HUES64 (cell line): ENCODE measurements around the gene PEPD.

Experiments used
- H3K27ac ChIP-seq: 2 replicates; pipeline ENCODE4 v1.7.0; 2013; ENCODE audit warnings: low read depth, low read length, inconsistent platforms
- H3K27me3 ChIP-seq: 2 replicates; pipeline ENCODE4 v1.6.1; 2013; ENCODE audit warnings: mild to moderate bottlenecking, low read length; ENCODE audit not compliant: insufficient read depth
- H3K36me3 ChIP-seq: 2 replicates; pipeline ENCODE4 v1.6.1; 2013; ENCODE audit warnings: mild to moderate bottlenecking, low read length; ENCODE audit not compliant: insufficient read depth
- H3K4me1 ChIP-seq: 2 replicates; pipeline ENCODE4 v1.6.1; 2013; ENCODE audit warnings: mild to moderate bottlenecking, low read length, moderate library complexity; ENCODE audit not compliant: insufficient read depth
- H3K4me3 ChIP-seq: 2 replicates; pipeline ENCODE4 v1.5.1; 2013; ENCODE audit warnings: mild to moderate bottlenecking, low read length, moderate library complexity
- H3K9ac ChIP-seq: 2 replicates; pipeline ENCODE4 v1.6.1; 2013; ENCODE audit warnings: mild to moderate bottlenecking, low read depth, low read length
- H3K9me3 ChIP-seq: 2 replicates; pipeline ENCODE4 v1.6.1; 2013; ENCODE audit warnings: low read depth, low read length; ENCODE audit not compliant: insufficient read depth
- WGBS: fragments of 150-250, 120-280 bp; methylation state at CpG from one replicate; pipeline ENCODE4 v1.1.7; 2013; ENCODE audit warnings: missing lambda C conversion rate; 5-methylcytosine and 5-hydroxymethylcytosine counted together

The PEPD gene

DNA sequence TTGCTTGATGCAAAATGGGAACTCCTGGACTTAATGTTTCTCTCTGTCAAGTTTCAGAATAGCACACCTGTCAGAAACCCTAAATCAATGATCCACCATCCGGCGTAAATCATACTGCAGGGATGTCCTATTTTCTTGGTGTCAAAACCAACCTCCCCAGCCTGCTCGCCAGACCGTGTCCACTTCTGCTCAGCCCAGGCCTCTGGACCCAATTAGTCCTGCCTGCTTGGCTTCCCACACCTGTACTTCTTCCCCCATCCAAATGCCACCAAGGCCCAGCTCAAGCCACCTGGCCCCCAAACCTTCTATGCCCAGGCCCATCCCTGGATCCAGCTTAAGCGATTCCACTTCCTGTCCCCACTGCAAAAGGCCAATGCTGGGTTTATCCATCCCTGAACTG, 25.1 kb upstream of the PEPD start:
- Histone ChIP-seq H3K27ac (no peak overlapping the region), H3K9ac (no peak overlapping the region), H3K4me3 (no peak overlapping the region), H3K4me1 (no peaks in the 10 kb centered on the region), H3K36me3 (no peaks in the 10 kb centered on the region), H3K27me3 (no peaks in the 10 kb centered on the region), H3K9me3 (no peaks in the 10 kb centered on the region)
- WGBS, result 94% methylated on average over 5 of the region's 5 CpGs

DNA sequence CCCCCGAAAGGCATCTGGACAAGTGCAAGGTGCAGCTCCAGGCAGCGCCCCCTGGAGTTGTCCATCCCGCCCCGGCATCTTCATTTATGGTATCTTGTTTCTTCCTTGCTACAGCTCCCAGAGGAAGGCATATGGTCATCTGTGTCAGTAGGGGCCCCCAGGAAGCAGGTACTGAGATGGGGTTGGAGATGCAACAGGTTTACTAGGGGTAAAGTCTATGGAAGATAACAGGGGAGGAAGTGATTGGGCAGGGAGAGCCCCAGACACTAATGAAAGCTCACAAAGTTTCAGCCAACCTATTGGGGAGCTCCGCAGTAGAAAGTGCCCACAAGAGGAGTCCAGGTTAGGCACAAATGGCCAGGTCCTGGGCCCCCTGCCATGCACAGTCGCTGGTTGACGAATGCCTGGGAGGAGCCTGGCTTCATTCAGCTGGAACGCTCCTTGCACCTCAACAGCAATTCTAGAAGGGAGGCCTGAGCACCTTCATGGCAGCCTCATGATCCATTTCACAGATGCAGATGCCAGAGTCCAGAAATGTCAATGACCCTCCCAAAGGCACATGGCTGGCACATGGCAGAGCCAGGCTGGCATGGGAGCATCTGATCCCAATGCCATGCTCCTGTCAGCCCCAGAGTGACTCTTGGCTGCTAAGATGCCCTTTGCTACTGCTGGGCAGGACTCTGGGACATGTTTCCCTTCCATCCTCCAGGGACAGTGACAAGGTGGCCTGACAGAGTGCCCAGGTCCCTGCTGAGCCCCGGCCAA, 23.8 kb upstream of the PEPD start:
- 86% methylated on average over 9 of the region's 9 CpGs for WGBS
- Histone ChIP-seq H3K36me3 (no peaks in the 10 kb centered on the region), H3K27me3 (peaks cover 2% of the 10 kb centered on the region; the same call in 1 of the 2 replicates), H3K9me3 (no peaks in the 10 kb centered on the region), H3K9ac (no peak overlapping the region), H3K4me3 (no peak overlapping the region), H3K27ac (no peak overlapping the region), H3K4me1 (no peaks in the 10 kb centered on the region)

DNA sequence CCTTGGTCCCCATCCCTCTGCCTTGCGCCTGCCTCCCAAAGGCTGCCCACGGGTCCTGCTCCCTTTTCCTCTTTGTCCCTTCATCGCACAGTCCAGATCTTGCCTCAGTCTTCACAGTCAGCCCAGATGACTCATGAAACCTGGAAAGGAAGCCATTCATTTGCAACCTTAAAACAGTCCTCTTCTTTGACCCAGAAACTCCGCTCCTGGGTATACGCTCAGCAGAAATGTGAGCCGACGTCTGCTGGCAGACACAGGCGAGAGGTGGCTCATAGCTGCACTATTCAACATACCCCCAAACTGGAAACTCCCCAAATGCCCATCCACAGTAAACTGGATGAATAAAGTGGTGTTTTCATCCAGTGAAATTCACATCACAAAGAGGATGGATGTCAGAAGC, 13.6 kb upstream of the PEPD start:
- H3K36me3 ChIP-seq, result no peaks in the 10 kb centered on the region
- H3K9ac ChIP-seq, result no peak overlapping the region
- H3K9me3 ChIP-seq, result no peaks in the 10 kb centered on the region
- 60% methylated on average over 8 of the region's 8 CpGs for WGBS
- H3K4me3 ChIP-seq, result no peak overlapping the region
- peaks cover 12% of the 10 kb centered on the region for H3K4me1 ChIP-seq
- no peak overlapping the region for H3K27ac ChIP-seq
- no peaks in the 10 kb centered on the region; the same call in 1 of the 2 replicates for H3K27me3 ChIP-seq

DNA sequence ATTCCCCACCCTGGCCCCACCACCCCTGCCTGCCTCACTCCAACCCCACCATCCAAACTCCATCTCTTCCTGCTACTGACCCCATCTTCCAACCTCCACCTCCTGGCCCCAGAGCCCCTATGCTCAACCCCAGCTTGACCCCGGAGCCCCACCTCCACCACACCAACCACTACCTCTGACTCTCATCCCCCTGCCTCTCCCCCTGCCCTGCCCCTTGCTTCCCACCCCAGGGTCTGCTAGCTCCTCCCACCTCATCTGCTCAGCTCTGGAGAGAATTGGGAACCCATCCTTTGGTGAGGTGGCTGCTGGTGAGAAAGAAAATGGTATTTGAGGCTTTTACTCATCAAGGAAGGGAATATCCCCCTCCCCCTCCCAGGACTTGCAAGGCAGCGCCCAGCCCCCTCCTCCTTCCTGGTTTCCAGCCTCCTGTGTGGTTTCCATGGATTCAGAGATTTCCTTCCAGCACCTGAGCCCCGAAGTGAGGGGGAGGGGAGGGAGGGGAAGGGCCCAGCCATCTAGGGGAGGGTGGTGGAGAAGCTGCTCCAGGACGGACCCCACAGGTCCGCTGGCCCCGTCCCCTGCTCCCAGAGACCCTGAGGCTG, 11.4 kb upstream of the PEPD start:
- peaks cover 17% of the 10 kb centered on the region for H3K4me1 ChIP-seq
- H3K9me3 ChIP-seq, result no peaks in the 10 kb centered on the region
- no peaks in the 10 kb centered on the region for H3K27me3 ChIP-seq
- no peak overlapping the region for H3K4me3 ChIP-seq
- H3K36me3 ChIP-seq, result no peaks in the 10 kb centered on the region
- H3K27ac ChIP-seq, result no peak overlapping the region
- no peak overlapping the region for H3K9ac ChIP-seq
- 50% methylated on average over 5 of the region's 6 CpGs for WGBS

DNA sequence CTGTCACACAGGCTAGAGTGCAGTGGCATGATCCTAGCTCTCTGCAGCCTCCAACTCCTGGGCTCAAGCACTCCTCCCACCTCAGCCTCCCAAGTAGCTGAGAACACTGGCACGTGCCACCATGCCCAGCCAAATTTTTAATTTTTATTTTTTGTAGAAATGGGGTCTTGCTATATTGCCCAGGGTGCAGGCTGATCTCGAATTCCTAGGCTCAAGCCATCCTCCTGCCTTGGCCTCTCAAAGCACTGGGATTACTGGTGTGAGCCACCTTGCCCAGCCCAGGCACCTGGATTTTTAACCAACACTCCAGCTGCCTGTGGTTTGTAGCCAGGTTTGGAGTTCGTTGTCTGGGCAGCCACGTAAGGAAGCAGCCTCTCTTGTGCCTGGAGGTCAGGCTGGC, 9.3 kb upstream of the PEPD start:
- Histone ChIP-seq H3K9ac (no peak overlapping the region), H3K36me3 (no peaks in the 10 kb centered on the region), H3K27ac (no peak overlapping the region), H3K27me3 (peaks cover 2% of the 10 kb centered on the region; the same call in 1 of the 2 replicates), H3K9me3 (no peaks in the 10 kb centered on the region), H3K4me1 (peaks cover 17% of the 10 kb centered on the region), H3K4me3 (no peak overlapping the region)
- 97% methylated on average over 4 of the region's 4 CpGs for WGBS

DNA sequence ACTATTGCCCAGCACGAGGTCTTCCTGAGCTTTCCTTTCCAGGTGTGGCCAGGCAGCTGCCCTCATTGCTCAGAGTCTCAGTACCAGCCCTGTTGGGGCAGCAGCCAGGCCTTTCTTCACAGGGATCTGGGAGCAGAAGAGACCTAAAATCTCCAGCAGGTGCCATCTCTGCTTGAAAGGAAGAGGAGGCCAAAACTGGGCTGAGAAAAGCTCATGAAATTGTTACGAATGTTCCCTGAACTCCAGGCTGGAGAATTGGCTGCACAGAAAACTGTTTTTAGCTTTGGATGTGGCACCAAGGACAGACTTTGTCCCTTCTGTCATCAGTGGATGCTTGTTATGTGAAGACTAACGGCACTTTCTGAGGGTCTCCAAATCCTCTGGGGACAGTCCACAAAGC, 8.7 kb upstream of the PEPD start:
- Histone ChIP-seq H3K9me3 (no peaks in the 10 kb centered on the region), H3K4me3 (no peak overlapping the region), H3K36me3 (no peaks in the 10 kb centered on the region), H3K4me1 (peaks cover 17% of the 10 kb centered on the region), H3K27ac (no peak overlapping the region), H3K27me3 (peaks cover 2% of the 10 kb centered on the region; the same call in 1 of the 2 replicates), H3K9ac (no peak overlapping the region)
- WGBS, result 88% methylated on average over 3 of the region's 3 CpGs

DNA sequence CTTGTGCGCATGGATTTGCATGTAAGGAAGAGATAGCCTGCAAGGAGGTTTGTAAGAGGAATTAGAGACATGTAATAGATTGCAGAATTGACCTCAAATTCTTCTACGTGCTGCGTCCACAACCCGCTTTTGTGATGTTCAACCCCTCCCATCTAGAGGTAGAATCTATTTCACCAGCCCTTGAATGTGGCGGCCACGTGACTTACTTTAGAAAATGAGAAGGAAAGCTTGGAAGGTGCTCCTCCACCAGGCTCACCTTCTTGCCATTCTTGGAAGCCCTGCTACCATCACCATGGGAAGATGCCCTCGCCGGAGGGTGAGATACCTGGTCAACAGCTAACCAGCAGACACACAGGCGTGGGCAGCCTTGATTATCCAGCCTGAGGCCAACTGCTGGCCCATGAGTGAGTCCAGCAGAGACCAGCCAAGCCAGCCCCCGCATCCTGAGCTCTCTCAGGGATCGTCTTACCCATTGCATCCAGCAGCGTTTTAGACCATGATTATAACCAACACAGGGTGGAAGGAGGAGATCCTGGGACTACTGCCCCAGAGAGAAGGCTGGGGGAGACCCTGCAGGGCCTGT, 7.6 kb upstream of the PEPD start:
- peaks cover 2% of the 10 kb centered on the region; the same call in 1 of the 2 replicates for H3K27me3 ChIP-seq
- no peaks in the 10 kb centered on the region for H3K36me3 ChIP-seq
- no peak overlapping the region for H3K27ac ChIP-seq
- H3K4me3 ChIP-seq, result no peak overlapping the region
- no peak overlapping the region for H3K9ac ChIP-seq
- WGBS, result 77% methylated on average over 12 of the region's 12 CpGs
- H3K9me3 ChIP-seq, result no peaks in the 10 kb centered on the region
- H3K4me1 ChIP-seq, result peaks cover 12% of the 10 kb centered on the region

DNA sequence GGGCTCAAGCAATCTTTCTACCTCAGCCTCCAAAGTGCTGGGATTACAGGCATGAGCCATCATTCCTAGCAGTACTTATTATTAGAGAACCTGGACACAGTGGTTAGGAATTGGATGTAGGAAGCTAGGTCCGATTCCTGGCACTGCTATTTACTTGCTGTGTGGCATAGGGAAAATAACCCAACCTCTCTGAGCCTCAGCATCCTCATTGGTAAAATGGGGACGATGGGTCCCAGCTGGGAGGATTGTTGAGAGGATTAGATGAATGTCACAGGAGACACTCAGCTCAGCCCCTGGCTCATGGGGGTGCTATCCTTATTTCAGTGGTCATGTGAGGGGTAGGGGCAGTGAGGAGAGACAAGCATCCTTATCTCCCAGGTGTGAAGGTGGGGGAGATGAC, 6.8 kb upstream of the PEPD start:
- Histone ChIP-seq H3K36me3 (no peaks in the 10 kb centered on the region), H3K9me3 (no peaks in the 10 kb centered on the region), H3K4me3 (no peak overlapping the region), H3K4me1 (peaks cover 8% of the 10 kb centered on the region), H3K27ac (no peak overlapping the region), H3K9ac (no peak overlapping the region), H3K27me3 (peaks cover 2% of the 10 kb centered on the region; the same call in 1 of the 2 replicates)
- WGBS, result 90% methylated on average over 2 of the region's 2 CpGs

DNA sequence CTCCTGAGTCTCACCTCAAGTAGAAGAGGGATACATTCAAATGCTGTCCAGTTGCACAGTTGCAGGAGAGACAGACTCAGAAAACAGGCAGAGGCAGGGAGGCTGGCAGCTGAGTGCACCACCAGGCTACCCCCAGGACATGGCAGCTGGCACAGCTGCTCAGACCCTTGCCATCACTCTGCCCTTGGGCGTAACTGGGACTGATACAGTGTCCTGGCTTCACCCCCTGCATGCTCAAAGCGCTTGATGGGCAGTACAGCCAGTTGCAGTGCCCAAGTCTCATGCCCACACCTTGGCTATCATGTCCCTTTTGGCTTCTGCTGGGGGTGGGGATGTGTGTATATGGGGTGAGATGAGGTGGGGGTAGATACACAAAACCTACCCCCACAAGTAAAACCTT, 5.5 kb upstream of the PEPD start:
- 88% methylated on average over 2 of the region's 2 CpGs for WGBS
- Histone ChIP-seq H3K27ac (no peak overlapping the region), H3K9me3 (no peaks in the 10 kb centered on the region), H3K4me1 (peaks cover 17% of the 10 kb centered on the region), H3K9ac (no peak overlapping the region), H3K4me3 (no peak overlapping the region), H3K27me3 (peaks cover 2% of the 10 kb centered on the region; the same call in 1 of the 2 replicates), H3K36me3 (no peaks in the 10 kb centered on the region)

DNA sequence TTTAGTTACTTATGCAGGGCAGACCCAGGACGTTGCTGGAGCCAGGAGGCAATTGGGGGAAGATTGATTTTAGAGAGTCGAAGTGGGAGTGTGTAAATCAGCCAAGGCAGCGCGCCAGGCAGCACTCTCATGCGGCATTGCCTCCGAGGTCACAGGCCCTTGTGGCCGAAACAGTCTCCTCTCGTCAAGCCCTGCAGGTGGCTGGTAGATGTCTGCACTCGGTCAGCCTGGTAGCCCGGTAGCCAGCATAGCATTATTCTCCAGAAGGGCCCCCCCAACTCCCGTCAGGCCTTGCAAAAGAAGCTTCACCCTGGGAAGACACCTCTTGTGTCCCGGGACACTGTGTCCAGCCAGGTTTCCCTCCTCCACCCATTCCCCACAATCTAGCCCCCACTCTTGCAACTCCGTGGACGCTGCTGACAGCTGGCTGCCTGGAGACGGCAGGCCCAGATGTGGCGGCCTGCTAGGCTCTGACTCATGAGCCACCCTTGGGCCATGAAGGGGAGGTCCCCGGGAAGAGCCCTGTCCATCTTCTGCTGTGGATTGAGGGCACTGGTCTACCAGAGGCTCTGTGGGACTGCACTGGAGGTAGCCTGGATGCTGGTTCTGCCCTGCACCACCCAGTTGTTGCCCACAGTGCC, 2.6 kb upstream of the PEPD start:
- WGBS, result 86% methylated on average over 17 of the region's 17 CpGs

DNA sequence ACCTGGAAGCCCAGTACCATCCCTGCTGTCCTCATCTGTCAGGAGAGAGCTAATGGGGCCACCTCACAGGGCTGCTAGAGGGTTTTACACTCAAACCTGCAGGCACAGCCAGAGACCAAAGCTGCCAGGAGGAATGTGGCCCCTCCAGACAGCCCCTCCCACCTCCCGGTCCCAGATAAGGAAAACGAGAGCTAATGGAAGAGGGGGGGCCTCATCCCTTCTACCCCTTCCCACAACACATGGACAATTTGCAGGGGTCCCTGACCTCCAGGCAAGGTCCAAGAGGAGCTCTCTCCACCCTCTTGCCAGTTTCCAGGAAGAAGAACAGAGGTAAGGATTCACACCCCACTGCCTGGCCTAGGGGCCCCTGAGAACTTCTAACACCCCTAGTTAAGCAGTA, 1.6 kb upstream of the PEPD start:
- peaks cover 2% of the 10 kb centered on the region; the same call in 1 of the 2 replicates for H3K27me3 ChIP-seq
- H3K9me3 ChIP-seq, result no peaks in the 10 kb centered on the region
- no peaks in the 10 kb centered on the region for H3K36me3 ChIP-seq
- peaks cover 12% of the 10 kb centered on the region for H3K4me1 ChIP-seq
- no peak overlapping the region for H3K27ac ChIP-seq
- H3K4me3 ChIP-seq, result no peak overlapping the region
- no CpG with 5 or more reads among the region's 2 CpGs for WGBS
- no peak overlapping the region for H3K9ac ChIP-seq

More for the DNA sequence above, 2.6 kb upstream of the PEPD start:
- no peaks in the 10 kb centered on the region for H3K36me3 ChIP-seq
- H3K4me3 ChIP-seq, result no peak overlapping the region
- H3K27ac ChIP-seq, result no peak overlapping the region
- no peaks in the 10 kb centered on the region for H3K9me3 ChIP-seq
- peaks cover 13% of the 10 kb centered on the region for H3K4me1 ChIP-seq
- H3K9ac ChIP-seq, result no peak overlapping the region
- H3K27me3 ChIP-seq, result peaks cover 2% of the 10 kb centered on the region; the same call in 1 of the 2 replicates
